GM19397 (cell line): ENCODE data around the gene CELF5.
"Not testable (repeated sequence)": the region's sequence is repeated elsewhere in the genome, so short reads cannot be mapped to it uniquely, and the experiment has no call there.

Source experiments
- ATAC-seq: cut with Tn5 transposase; IDR thresholded peaks from one replicate; pipeline ENCODE4 v1.9.1; 2021; ENCODE audit warnings: mild to moderate bottlenecking, moderate library complexity; ENCODE audit not compliant: unreplicated experiment

CELF5 gene

GRCh38 chr19:3189702-3190469, 34.6 kb upstream of the CELF5 start:
- ATAC-seq = no peak

- no peak for ATAC-seq
Observed at GRCh38 chr19:3190470-3190770, 34.0 kb upstream of the CELF5 start.

DNA sequence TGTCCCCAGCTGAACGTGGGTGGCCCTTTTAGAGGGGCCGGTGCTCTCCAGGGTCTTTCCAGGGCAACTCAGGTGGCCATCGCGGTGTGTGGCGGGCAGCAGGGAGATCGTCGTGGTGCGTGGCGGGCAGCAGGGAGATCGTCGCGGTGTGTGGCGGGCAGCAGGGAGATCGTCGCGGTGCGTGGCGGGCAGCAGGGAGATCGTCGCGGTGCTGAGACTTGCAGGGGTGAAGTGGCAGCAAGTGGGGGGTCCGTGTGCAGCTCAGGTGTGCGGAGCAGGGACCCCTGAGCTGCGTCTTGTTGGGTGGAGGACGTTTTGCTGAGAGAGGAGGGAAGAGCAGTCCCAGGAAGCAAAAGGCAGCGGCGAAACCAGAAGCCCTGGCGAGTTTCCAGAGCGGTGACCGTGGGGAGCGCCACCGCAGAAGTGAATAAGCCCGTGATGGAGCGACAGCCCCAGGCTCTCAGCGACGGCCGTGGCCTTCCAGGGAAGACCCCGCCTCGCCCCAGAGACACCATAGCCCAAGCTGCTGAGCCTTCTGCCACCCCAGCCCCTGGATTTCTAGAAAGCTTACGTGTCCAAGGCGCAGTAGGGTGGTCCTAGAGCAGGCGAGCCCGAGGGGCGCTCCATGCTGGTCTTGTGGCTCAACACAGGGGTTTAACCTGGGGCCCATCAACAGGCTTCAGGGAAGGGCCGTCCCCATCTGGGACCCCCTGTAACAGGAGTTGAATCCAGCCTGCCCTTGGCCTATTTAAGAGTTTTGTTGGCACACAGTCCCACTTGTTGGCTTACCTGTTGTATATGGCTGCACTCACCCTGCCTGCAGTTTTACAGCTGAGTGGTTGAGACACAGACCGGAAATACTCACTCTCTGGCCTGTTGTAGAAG, 33.3 kb upstream of the CELF5 start:
- no peak for ATAC-seq

DNA sequence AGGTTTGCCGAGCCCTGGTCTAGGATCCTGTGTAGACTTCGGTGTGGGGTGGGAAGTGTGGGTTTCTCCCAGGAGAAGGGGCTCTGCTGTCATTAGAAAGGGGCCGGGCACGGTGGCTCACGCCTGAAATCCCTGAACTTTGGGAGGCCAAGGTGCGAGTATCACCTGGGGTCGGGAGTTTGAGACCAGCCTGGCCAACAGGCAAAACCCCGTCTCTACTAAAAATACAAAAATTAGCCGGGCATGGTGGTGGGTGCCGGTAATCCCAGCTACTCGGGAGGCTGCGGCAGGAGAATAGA, 32.7 kb upstream of the CELF5 start:
- not testable (repeated sequence) for ATAC-seq

GRCh38 chr19:3192228-3192635, 32.2 kb upstream of the CELF5 start:
- no peak for ATAC-seq

DNA sequence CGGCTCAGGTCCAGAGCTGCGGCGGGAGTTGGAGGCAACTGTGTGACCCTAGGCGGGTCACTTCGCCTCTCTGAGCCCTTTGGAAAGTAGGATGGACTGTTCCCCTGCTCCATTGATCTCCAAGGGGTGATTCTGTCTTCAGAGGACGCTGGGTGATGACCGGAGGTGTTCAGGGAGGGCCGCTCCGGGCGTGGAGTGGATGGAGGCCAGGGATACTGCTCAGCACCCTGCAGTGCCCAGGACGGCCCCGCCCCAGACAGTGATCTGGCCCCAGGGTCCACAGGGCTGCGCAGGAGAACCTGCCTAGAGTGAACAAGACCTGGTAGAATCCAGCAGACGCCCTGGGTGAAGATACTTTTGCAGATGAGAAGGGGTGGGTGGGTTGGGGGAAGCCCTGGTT, 31.8 kb upstream of the CELF5 start:
- no peak for ATAC-seq

DNA sequence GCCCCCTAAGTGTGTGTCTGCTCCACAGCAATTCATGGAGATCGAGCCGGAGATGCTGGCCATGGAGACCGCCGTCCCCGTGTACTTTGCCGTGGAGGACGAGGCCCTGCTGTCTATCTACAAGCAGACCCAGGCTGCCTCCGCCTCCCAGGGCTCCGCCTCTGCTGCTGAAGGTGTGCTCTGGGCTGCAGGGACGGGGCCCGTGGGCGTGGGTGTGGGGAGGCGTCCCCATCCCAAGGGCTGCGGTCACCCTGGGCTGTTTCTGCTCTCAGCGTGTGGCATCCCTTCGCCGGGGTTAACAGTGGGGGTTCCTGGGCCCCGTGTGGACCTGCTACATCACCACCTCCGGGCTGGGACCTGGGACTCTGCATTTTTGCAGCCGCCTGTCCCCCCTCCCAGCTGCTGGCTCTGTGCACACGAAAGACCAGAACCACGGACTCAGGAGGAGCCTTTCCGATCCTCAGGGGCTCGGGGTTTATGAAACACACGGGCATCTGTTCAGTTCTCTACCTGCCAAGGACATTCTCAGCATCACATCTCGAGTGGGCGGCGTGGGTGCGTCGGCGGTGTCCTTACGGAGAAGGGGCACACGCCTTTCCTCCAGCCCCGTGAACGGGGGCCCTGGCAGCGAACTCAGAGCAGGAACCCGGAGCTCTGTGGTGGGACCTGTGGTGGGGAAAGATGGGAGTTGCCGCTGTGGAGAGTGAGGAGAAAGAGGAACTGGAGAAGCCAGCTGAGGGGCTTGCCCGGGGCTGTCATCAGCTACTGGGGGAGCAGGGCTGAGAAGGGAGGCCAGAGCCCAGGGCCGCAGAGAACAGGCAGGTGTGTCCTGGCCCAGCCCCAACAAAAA, 31.0 kb upstream of the CELF5 start:
- no peak for ATAC-seq

DNA sequence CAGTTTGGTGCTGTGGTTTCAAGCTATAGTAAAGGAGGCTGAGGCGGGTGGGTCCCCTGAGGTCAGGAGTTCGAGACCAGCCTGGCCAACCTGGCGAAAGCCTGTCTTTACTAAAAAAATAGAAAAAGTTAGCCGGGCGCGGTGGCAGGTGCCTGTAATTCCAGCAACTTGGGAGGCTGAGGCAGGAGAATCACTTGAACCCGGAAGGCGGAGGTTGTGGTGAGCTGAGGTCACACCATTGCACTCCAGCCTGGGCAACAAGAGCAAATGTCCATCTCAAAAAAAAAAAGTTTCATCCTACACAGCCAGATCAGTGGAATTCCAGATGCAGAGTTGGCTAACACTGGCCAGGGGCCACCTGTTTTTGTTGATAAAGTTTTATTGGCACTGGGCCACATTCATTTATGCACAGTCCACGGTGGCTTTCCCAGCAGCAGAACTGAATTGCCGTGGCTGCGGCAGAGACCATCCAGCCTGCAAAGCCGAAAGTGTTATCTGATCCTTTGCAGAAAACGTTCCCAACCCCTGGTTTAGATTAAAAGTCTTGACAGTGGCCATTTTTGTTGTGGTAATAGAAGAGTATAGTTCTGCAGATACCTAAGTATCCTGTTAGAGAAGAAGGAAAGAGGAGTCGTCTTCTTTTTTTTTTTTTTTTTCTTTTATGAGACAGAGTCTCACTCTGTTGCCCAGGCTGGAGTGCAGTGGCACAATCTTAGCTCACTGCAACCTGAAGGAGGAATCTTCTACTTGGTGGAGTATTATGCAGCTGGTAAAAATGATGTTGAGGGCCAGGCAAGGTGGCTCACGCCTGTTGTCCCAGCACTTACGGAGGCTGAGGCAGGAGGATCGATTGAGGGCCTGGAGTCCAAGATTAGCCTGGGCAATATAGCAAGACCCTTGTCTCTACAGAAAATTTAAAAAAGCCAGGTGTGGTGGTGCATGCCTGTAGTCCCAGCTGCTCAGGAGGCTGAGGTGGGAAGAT, 30.1 kb upstream of the CELF5 start:
- ATAC-seq = no peak

- ATAC-seq = no peak
Observed at GRCh38 chr19:3196064-3196932, 28.2 kb upstream of the CELF5 start.

DNA sequence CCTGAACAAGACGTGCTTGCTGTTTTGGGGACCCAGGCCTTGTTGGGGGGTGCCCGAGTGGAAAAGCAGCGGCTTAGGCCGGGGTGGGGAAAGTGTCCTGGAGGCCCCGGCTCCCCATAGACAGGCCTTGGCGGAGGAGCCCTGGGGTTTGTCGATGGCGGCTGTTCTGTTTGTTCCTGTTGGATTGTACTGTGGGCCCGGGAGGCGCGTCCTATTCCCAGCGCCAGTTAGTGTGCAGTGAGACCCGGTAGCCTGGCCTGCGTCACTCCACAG, 27.6 kb upstream of the CELF5 start:
- ATAC-seq = no peak

GRCh38 chr19:3198901-3199700, 25.4 kb upstream of the CELF5 start:
- no peak for ATAC-seq

DNA sequence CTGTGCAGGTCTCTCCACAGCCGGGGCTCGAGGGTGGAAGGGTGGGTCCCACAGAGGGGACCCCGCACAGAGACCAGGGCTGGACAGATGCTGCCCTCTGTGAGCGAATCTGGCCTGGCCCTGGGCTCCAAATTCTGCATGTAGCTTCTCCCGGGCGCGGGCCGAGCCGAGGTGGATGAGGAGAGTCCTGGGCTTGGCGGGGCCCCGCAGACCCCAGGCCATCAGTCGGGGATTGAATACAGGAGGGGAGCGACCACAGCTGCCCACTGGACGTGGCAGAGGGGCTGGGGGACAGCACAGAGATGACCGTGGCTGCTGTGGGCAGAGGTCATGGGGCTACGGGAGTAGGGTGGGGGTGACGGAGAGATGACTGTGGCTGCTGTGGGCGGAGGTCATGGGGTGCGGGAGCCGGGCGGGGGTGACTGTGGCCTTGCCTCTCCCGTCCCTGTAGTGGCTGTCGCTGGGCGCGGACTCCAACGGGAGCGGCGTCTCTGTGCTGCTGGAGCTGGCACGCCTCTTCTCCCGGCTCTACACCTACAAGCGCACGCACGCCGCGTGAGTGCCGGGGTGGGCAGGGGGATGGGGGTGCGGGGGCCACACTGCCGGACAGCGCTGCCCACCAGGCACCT, 23.3 kb upstream of the CELF5 start:
- no peak for ATAC-seq

GRCh38 chr19:3201911-3202310, 22.6 kb upstream of the CELF5 start:
- ATAC-seq = no peak

- no peak for ATAC-seq
Observed at GRCh38 chr19:3202346-3202745, 22.1 kb upstream of the CELF5 start.

DNA sequence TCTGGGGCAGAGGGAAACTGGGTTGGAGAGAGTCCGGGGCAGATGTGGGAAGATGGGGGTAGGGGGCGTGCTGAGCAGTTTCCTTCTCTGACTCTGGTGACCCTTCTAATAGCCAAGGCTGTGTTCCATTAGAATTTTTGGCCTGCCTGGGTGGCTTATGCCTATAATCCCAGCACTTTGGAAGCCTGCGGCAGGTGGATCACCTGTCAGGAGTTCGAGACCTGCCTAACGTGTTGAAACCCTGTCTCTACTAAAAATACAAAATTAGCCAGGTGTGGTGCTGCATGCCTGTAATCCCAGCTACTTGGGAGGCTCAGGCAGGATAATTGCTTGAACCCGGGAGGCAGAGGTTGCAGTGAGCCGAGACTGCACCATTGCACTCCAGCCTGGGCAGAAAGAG, 21.6 kb upstream of the CELF5 start:
- not testable (repeated sequence) for ATAC-seq

GRCh38 chr19:3203805-3204645, 20.4 kb upstream of the CELF5 start:
- ATAC-seq = no peak

- ATAC-seq = no peak
Observed at GRCh38 chr19:3204646-3205275, 19.7 kb upstream of the CELF5 start.
